Measurements from ENCODE around the gene IFNA10.
"Not testable (repeated sequence)": the region's sequence is repeated elsewhere in the genome, so short reads cannot be mapped to it uniquely, and the experiment has no call there.

The IFNA10 gene

GRCh38 chr9:21228122-21228521 is 21.2 kb upstream of the IFNA10 start, which contains the start of gene IFNA17:
Gene IFNA17, minus strand, starts transcription at chr9:21228222. Its CDS starts 49 bp downstream, at chr9:21228173.
- Histone ChIP-seq H3K27ac (ENCODE audit: low read depth, low read length) (no peak within 1 kb of the TSS), H3K27me3 (ENCODE audit: control insufficient read depth in 1 of 2, insufficient read depth in 2 of 2, low read length in 2 of 2) (no peaks in the 10 kb centered on the region), H3K9me3 (ENCODE audit: low read length) (no peaks in the 10 kb centered on the region), H3K4me3 (ENCODE audit: low read depth in 1 of 2, low read length in 2 of 2) (no peak within 1 kb of the TSS), H3K36me3 (ENCODE audit: insufficient read depth, low read length) (no peaks in the 10 kb centered on the region), H3K9ac (ENCODE audit: low read length) (no peak within 1 kb of the TSS), H3K4me1 (ENCODE audit: insufficient read depth, low read length) (no peaks in the 10 kb centered on the region)

GRCh38 chr9:21217211-21217610 is 10.3 kb upstream of the IFNA10 start, which contains the start of gene IFNA16:
Gene IFNA16, minus strand, starts transcription at chr9:21217311. Its CDS starts 6 bp downstream, at chr9:21217305.
- H3K9me3 ChIP-seq (ENCODE audit: low read length); H3K4me1 ChIP-seq (ENCODE audit: insufficient read depth, low read length); H3K4me3 ChIP-seq (ENCODE audit: low read depth in 1 of 2, low read length in 2 of 2); H3K27ac ChIP-seq (ENCODE audit: low read depth, low read length); H3K36me3 ChIP-seq (ENCODE audit: insufficient read depth, low read length); H3K9ac ChIP-seq (ENCODE audit: low read length); H3K27me3 ChIP-seq (ENCODE audit: control insufficient read depth in 1 of 2, insufficient read depth in 2 of 2, low read length in 2 of 2): not testable (repeated sequence)

- H3K4me1 ChIP-seq (ENCODE audit: insufficient read depth, low read length); H3K36me3 ChIP-seq (ENCODE audit: insufficient read depth, low read length); H3K27ac ChIP-seq (ENCODE audit: low read depth, low read length); H3K27me3 ChIP-seq (ENCODE audit: control insufficient read depth in 1 of 2, insufficient read depth in 2 of 2, low read length in 2 of 2); H3K4me3 ChIP-seq (ENCODE audit: low read depth in 1 of 2, low read length in 2 of 2); H3K9ac ChIP-seq (ENCODE audit: low read length); H3K9me3 ChIP-seq (ENCODE audit: low read length): not testable (repeated sequence)
Observed at GRCh38 chr9:21213411-21214326, 6.7 kb upstream of the IFNA10 start.

- H3K4me3 ChIP-seq (ENCODE audit: low read depth in 1 of 2, low read length in 2 of 2); H3K27ac ChIP-seq (ENCODE audit: low read depth, low read length); H3K9me3 ChIP-seq (ENCODE audit: low read length); H3K9ac ChIP-seq (ENCODE audit: low read length); H3K4me1 ChIP-seq (ENCODE audit: insufficient read depth, low read length); H3K36me3 ChIP-seq (ENCODE audit: insufficient read depth, low read length); H3K27me3 ChIP-seq (ENCODE audit: control insufficient read depth in 1 of 2, insufficient read depth in 2 of 2, low read length in 2 of 2): not testable (repeated sequence)
Observed at GRCh38 chr9:21212160-21212559, 5.2 kb upstream of the IFNA10 start.

- H3K27me3 ChIP-seq (ENCODE audit: control insufficient read depth in 1 of 2, insufficient read depth in 2 of 2, low read length in 2 of 2); H3K4me3 ChIP-seq (ENCODE audit: low read depth in 1 of 2, low read length in 2 of 2); H3K9ac ChIP-seq (ENCODE audit: low read length); H3K4me1 ChIP-seq (ENCODE audit: insufficient read depth, low read length); H3K36me3 ChIP-seq (ENCODE audit: insufficient read depth, low read length); H3K9me3 ChIP-seq (ENCODE audit: low read length); H3K27ac ChIP-seq (ENCODE audit: low read depth, low read length): not testable (repeated sequence)
Observed at GRCh38 chr9:21210782-21211181, 3.8 kb upstream of the IFNA10 start.

- no peak overlapping the region for H3K4me3 ChIP-seq (ENCODE audit: low read depth in 1 of 2, low read length in 2 of 2)
- H3K27ac ChIP-seq (ENCODE audit: low read depth, low read length), result no peak overlapping the region
- no peak overlapping the region for H3K9ac ChIP-seq (ENCODE audit: low read length)
- H3K9me3 ChIP-seq (ENCODE audit: low read length), result no peaks in the 10 kb centered on the region
- no peaks in the 10 kb centered on the region for H3K4me1 ChIP-seq (ENCODE audit: insufficient read depth, low read length)
- no peaks in the 10 kb centered on the region for H3K36me3 ChIP-seq (ENCODE audit: insufficient read depth, low read length)
- no peaks in the 10 kb centered on the region for H3K27me3 ChIP-seq (ENCODE audit: control insufficient read depth in 1 of 2, insufficient read depth in 2 of 2, low read length in 2 of 2)
Observed at GRCh38 chr9:21210311-21210710, 3.4 kb upstream of the IFNA10 start.

GRCh38 chr9:21205204-21205603 is 1.7 kb downstream of the IFNA10 start:
- H3K27ac ChIP-seq (ENCODE audit: low read depth, low read length), result no peak overlapping the region
- no peaks in the 10 kb centered on the region for H3K4me1 ChIP-seq (ENCODE audit: insufficient read depth, low read length)
- H3K9ac ChIP-seq (ENCODE audit: low read length), result no peak overlapping the region
- H3K27me3 ChIP-seq (ENCODE audit: control insufficient read depth in 1 of 2, insufficient read depth in 2 of 2, low read length in 2 of 2), result no peaks in the 10 kb centered on the region
- H3K9me3 ChIP-seq (ENCODE audit: low read length), result no peaks in the 10 kb centered on the region
- no peaks in the 10 kb centered on the region for H3K36me3 ChIP-seq (ENCODE audit: insufficient read depth, low read length)
- H3K4me3 ChIP-seq (ENCODE audit: low read depth in 1 of 2, low read length in 2 of 2), result no peak overlapping the region

GRCh38 chr9:21202105-21202504 is 4.8 kb downstream of the IFNA10 start, which contains the start of gene IFNA7:
Gene IFNA7, minus strand, starts transcription at chr9:21202205. Its CDS starts 40 bp downstream, at chr9:21202165.
- H3K36me3 ChIP-seq (ENCODE audit: insufficient read depth, low read length); H3K27ac ChIP-seq (ENCODE audit: low read depth, low read length); H3K9me3 ChIP-seq (ENCODE audit: low read length); H3K4me3 ChIP-seq (ENCODE audit: low read depth in 1 of 2, low read length in 2 of 2); H3K27me3 ChIP-seq (ENCODE audit: control insufficient read depth in 1 of 2, insufficient read depth in 2 of 2, low read length in 2 of 2); H3K9ac ChIP-seq (ENCODE audit: low read length); H3K4me1 ChIP-seq (ENCODE audit: insufficient read depth, low read length): not testable (repeated sequence)

- not testable (repeated sequence) for H3K9me3 ChIP-seq (ENCODE audit: low read length)
Observed at GRCh38 chr9:21194867-21195776, 11.8 kb downstream of the IFNA10 start.

GRCh38 chr9:21187487-21187886 is 19.5 kb downstream of the IFNA10 start, which contains the start of gene IFNA4:
Gene IFNA4, minus strand, starts transcription at chr9:21187587. Its CDS starts 56 bp downstream, at chr9:21187531.
- H3K4me3 ChIP-seq (ENCODE audit: low read depth in 1 of 2, low read length in 2 of 2); H3K27me3 ChIP-seq (ENCODE audit: control insufficient read depth in 1 of 2, insufficient read depth in 2 of 2, low read length in 2 of 2): not testable (repeated sequence)

More at GRCh38 chr9:21194867-21195776, 11.8 kb downstream of the IFNA10 start:
- not testable (repeated sequence) for H3K4me3 ChIP-seq (ENCODE audit: low read depth in 1 of 2, low read length in 2 of 2); H3K27ac ChIP-seq (ENCODE audit: low read depth, low read length); H3K9ac ChIP-seq (ENCODE audit: low read length); H3K36me3 ChIP-seq (ENCODE audit: insufficient read depth, low read length); H3K27me3 ChIP-seq (ENCODE audit: control insufficient read depth in 1 of 2, insufficient read depth in 2 of 2, low read length in 2 of 2); H3K4me1 ChIP-seq (ENCODE audit: insufficient read depth, low read length)

More at GRCh38 chr9:21187487-21187886, 19.5 kb downstream of the IFNA10 start, which contains the start of gene IFNA4:
- not testable (repeated sequence) for H3K9me3 ChIP-seq (ENCODE audit: low read length); H3K27ac ChIP-seq (ENCODE audit: low read depth, low read length); H3K9ac ChIP-seq (ENCODE audit: low read length); H3K4me1 ChIP-seq (ENCODE audit: insufficient read depth, low read length); H3K36me3 ChIP-seq (ENCODE audit: insufficient read depth, low read length)
